HG02884 (cell line): Measurements from ENCODE around the gene GSK3A.

Source experiments
- ATAC-seq: cut with Tn5 transposase; IDR thresholded peaks from one replicate; pipeline ENCODE4 v1.9.1; 2021; ENCODE audit warnings: mild to moderate bottlenecking, moderate library complexity; ENCODE audit not compliant: unreplicated experiment

The GSK3A gene

DNA sequence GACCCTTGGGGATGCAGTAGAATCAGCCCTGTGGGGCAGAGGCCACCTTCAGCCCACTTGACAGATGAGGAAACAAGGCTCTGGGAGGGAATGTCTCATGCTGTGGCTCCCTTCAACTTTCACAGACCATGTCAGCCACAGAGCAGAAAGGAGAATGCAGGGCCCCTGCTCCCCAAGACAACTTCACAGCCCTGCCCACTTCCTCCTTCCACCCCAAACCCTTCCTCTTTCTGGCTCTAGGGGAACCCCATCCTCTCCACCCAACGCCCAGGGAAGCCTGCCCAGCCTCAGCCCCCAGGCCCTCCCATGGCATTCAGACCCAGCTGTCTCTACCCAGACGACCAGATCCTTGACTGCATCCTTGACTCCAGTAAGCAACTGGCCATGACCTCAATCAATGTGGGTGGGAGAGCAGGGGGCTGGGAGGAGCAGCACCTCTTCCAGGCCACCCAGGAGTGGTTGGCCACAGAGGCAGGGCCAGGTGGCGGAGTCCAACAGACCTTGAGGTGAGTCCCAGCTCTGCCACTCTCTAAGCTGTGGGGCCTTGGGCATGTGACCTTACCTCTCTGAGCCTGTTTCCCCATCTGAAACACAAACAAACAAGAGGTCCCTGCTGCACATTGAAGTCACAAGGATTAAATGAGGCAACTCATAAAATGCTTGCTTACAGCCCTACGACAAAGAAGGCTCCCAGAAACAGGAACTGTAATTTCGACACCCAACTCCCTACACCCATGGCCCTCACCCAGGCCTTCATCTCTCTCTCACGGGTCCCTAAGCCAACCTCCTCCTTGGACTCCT lies 40.7 kb downstream of the GSK3A start:
- no peak for ATAC-seq

DNA sequence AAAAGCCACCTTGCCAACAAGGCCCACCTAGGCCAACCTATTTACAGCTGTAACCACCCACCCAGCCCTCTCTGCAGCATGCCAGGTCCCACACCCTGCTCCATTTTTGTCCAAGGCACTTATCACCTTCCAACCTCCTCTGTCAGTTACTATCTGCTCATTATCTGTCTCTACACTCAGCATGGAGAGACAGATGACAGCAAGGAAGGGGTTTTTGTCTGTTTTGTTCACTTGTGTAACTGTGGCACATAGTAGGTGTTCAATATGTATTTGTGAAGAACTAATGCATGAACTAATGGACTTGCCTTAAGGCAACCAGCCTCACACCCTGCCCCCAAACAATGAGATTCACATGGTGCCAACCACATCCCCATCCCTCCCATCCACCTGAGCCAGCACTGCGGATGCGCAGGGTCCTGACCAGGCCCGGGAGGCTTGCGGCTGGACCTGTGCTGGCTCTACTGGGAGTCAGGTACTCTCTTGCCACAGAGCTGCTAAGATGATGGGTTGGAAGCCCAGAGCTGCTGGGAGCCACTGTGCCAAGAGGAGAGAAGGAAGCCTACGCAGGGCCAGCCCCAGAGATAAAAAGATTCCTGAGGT lies 42.2 kb downstream of the GSK3A start:
- no peak for ATAC-seq

DNA sequence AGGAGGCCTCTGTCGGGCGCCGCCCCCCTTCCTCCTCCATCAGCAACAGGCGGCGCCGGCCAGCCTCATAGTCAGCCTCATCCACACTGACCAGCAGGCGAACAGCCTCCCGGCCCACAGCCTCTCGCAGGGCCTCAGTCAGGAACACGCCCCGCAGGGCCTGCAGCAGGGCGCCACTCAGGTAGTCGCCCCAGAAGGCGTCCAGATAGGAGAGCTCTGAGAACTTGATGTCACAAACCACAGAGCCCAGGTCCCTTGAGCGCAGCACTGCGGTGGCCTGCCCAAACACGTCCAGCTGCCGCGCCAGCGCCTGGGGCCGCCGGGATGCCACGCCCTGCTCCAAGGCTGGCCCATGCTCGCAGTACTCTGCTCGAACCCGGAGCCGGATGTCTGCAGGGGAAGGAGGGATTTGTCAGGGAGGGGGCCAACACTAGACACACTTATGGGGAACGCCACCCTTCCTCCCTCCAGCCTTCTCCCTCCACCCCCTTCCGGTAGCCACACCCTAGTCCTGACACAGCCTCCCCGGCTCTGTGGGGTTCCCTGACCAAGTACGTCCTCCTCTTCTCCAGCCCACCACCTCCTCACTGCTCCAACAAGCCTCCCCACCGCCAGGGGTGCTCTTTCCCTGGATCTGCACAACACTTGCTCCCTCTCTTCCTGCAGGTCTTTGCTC lies 42.8 kb downstream of the GSK3A start:
- ATAC-seq, result peak; percentile 48

DNA sequence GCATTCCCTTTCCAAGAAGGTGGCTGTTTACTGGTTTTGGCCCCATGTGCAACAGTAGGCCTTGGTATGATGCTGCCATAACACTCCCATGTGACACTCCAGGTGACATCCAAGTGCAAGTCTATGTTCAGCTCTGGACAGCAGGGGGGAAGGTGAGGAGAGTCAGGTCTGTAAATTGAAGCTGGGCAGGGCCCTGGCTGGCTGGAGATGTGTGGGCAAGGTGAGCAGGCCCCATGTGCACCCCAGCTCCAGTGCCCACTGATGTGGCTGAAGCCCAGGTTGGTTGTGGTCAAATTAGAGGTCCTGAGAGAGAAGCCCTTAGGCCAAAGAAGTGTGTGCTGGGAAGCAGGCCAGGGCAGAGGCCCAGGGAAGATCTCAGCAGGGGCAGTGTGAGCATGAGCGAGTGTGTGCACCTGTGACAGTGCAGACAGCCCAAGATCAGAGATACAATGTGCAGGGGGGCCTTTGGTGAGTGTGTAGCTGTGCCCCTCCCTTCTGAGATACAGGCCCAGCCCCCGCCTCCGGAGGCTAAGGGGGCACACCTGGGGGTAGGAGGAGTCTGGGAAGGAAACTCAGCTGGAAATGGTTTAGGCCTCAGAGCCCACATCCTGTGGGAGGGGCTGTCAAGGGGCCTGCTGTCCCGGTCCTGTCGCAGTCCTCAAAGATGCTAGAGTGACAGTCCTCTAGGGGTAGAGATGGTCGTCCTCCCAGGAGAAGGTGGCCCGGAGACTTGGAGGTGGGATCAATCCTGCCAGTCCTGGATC lies 43.5 kb downstream of the GSK3A start:
- no peak for ATAC-seq

DNA sequence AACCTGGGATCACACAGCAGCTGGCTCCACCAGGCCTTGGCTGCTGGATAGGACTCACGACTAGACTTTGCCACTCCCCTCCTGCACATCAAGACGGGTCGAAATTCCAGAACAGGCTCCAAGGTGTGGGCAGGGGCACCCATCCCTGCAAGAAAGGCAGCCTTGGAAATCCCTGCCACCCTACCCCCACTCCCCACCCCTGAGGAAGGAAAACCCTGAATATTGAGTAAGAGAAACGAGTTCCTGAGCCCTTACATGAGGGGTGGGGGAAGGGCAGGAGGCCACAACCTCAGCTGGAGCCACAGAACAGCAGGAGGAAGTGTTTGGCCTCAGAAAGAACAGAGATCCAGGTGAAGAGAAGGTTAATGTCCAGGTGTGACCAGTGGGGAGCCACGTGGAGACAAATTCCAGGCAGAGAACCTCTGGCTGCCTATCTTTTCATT lies 45.0 kb downstream of the GSK3A start:
- ATAC-seq, result no peak

DNA sequence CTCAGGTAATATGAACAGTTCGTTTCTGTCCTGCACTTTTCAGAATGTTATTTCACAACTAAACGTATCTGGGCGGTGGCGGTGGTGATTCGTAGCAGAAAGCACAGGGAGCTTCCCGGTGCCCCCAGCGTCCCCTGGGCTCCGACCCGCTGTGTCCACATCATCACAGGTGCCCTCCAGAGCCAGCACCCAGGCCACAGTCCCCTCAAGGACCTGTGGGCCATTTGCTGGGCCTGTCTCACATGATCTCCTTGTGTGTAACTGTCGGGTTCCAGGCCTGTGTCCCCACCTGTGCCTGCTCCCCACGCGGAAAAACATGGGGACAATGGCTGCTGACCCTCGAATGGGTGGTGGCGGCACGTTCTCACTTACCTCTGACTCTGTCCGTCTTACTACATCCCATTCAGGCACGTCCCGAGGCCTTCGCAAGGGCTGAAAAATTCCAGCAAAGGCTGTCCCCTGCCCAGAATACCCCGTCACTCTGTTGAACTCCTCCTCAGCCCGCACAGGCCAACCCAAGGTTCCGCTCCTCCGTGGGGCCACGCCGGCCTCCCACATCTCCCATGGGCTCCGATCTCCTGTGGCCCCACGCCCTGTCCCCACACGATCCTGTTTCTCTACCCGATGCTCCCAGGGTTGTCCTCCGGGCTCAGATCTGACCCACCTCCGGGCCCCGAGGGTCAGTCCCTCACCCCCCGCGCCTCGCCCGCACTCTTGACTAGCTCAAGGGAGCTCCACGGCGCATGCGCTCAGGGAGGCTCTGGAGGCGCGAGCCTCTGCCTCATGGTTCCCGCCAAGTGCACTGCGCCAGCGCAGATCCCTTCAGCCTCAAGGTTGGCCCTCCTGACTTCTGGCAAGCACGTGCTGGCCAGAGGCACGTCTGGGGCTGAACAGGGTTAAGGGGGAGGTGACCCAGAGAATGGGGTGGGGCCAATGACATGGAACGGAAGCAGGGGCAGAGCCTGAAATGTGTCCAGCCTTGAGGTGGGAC lies 46.1 kb downstream of the GSK3A start:
- no peak for ATAC-seq

DNA sequence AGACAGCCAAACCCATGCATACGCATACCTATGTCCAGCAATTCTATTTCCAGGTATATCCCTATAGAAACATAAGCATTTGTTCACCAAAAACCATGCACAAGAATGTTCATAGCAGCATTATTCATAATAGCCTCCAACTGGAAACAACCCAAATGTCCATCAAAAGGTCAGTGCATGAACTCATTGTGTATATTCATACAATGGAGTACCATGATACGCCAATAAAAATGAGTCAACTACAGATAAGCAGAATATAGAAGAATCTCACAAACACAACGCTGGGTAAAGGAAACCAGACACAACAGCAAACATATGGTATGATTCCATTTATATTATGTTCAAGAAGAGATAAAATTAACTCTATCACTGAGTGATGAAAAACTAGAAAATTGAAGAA lies 48.7 kb downstream of the GSK3A start:
- no peak for ATAC-seq

DNA sequence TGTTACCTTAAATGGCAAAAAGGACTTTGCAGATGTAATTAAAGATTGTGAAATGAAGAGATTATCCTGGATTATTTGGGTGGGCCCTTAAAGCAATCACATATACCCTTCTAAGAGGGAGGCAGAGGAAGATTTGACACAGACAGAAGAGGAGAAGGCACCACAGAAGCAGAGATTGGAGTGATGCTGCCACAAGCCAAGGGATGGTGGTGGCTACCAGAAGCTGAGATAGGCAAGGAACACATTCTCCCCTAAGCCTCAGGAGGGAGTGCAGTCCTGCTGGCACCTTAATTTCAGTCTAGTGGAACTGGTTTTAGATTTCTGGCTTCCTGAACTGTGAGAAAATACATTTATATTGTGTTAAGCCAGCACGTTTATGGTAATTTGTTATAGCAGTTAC lies 49.1 kb downstream of the GSK3A start:
- ATAC-seq, result no peak

DNA sequence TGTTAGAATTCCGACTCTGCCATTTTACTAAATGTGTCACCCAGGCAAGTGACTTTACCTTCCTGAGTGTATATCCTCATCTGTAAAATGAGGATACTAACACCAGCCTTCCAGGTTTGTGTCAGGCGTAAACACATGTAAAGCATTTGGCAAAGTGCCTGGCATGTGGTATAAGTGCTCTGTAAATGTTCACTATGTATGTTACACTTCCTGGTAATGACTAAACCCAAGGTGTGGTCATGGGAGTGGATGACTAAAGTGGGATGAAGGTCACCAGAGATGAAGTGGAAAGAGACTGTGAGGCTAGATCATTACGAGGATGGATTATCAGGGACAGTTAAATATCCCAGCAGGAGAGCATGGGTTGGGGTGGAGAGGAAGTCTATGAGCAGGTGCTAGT lies 50.5 kb downstream of the GSK3A start:
- no peak for ATAC-seq

DNA sequence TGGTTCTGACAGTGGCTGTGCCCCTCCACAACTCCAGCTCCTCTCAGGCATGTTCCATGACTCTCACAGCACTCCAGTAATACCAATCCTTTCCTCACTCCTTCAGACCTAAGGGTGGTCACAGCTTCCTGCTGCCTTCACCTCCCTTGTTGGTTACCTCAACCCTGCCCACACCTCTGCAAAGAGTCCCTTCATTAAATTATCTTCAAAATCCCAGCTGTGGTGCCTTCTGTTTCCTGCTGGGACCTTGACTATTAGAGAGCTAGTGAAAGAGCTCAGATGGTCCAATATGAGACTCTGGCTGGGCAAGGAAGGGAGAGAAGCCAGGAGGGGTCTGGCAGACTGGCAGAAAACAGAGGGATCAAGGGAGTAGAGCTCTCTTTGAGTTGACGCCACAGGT lies 51.1 kb downstream of the GSK3A start:
- no peak for ATAC-seq

DNA sequence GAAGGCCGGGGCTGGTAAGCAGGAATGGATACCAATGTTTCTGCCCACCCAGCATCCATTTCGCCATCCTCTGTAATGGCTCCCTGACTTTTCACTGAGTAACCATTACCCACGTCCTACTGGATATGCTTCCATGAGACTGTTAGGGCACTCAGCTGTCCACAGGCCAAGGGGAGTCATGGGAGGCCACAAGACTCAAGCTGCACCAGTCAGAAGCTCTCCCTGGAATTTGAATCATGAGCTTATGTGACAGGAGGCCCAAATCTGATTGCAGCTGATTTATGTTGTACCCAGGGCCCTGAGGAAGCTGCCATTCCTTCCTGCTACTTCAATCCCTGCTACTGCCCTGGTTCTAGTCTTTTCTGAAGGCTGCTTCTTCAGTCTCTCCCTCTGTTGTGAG lies 53.3 kb downstream of the GSK3A start:
- no peak for ATAC-seq

DNA sequence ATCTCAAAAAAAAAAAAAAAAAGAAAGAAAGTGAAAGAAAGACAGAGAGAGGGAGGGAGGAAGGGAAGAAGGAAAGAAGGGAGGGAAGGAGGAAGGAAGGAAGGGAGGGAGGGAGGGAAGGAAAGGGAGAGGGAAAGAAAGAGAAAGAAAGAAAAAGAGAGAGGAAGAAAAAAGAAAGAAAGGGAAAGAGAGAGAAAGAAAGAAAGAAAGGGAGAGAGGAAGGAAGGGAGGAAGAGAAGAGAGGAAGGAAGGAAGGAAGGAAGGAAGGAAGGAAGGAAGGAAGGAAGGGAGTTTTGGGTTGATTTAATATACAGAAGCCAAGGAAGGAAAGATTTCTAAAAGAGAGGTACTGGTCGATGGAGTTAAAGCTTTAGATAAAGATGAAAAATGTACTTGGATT lies 53.7 kb downstream of the GSK3A start:
- no peak for ATAC-seq

DNA sequence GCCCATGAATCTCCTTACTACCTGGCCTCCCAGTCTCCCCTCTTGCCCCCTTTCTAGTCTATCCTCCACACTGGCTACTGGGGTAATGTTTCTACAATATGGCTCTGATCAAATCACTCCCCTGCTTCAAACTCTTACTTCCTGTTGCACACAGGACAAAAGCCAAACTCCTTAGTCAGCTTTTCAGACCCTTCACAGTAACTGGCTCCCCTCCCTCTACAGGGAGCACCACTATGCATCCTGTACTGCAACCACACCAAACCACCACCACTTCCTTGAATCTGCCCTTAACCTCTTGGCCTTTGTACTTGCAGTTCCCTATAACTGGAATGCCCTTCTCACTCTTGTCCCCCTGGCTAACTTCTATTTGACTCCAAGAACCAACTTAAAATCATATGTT lies 57.1 kb downstream of the GSK3A start:
- no peak for ATAC-seq

DNA sequence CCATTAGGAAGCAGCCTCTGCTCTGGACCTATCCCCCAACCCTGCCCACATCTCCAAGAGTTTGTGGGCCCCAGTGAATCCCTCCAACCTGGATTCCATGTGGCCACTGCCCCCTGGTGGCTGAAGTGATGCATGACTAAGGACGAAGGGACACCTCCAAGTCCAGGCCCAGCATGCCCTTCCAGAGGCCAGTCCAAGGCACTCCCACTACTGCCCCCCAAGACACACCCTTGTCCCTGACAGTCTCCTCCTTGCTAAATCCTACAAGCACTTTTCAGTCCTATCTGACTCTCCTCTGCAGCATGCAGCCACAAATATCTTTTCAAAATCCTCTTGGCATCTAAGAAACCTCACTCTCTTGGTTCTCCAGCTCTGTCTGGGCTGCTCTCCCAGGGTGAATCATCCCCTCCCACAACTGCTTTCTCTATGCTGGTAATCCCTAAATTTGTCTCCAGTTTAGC lies 58.0 kb downstream of the GSK3A start:
- no peak for ATAC-seq
